Measurements from ENCODE around the gene SPECC1. TPM values are rescaled to one million over a fixed set of nuclear protein-coding genes. Genes with fewer than 3 reads are reported as not detected.

The SPECC1 gene
- total and polyA plus RNA-seq, 2 donors (not counting 1 experiment from before 2014, with no cell fraction given): 13.4 to 30.9 TPM

GRCh38 chr17:20180661-20181060, 171.5 kb downstream of the SPECC1 start:
- H3K79me2 ChIP-seq (ENCODE audit: control insufficient read depth, insufficient read depth, low read length): no peaks in the 10 kb centered on the region
- no peak overlapping the region for H3K4me3 ChIP-seq (replicated peaks in 1 of 4; ENCODE audit: control extremely low read depth in 1 of 4, insufficient read depth in 1 of 4, low read depth in 3 of 4, low read length in 4 of 4)

GRCh38 chr17:20184181-20184580, 175.0 kb downstream of the SPECC1 start:
- H3K27ac ChIP-seq (ENCODE audit: insufficient read depth, low read length): no peak overlapping the region
- H2AFZ ChIP-seq (ENCODE audit: low read length): no peak overlapping the region
- H3K9me3 ChIP-seq (ENCODE audit: control insufficient read depth, insufficient read depth, low read depth, low read length): no peaks in the 10 kb centered on the region
- peaks cover 1% of the 10 kb centered on the region for H4K20me1 ChIP-seq (ENCODE audit: control insufficient read depth, extremely low read depth, insufficient read depth, low read length)
- DNase-seq (ENCODE audit: low read depth in 2 of 2): peak in 1 of 2 donors; percentile 69
- H3K36me3 ChIP-seq (ENCODE audit: control insufficient read depth, insufficient read depth, low read length): no peaks in the 10 kb centered on the region
- no peak for TF ChIP-seq CTCF (conservative IDR thresholded peaks at IDR 0.05 in 1 of 2, IDR thresholded peaks at IDR 0.05 in 1 of 2; ENCODE audit: low read depth in 1 of 2, low read length in 2 of 2)
- no peak for TF ChIP-seq EZH2 (IDR thresholded peaks at IDR 0.05; ENCODE audit: low read length, missing control alignments)
- H3K4me1 ChIP-seq (ENCODE audit: control insufficient read depth, extremely low read depth, insufficient read depth, low read length): peaks cover 8% of the 10 kb centered on the region
- no peak overlapping the region for H3K4me2 ChIP-seq (ENCODE audit: extremely low read depth, insufficient read depth, low read length)
- no peak overlapping the region for H3K4me3 ChIP-seq (replicated peaks in 1 of 4; ENCODE audit: control extremely low read depth in 1 of 4, insufficient read depth in 1 of 4, low read depth in 3 of 4, low read length in 4 of 4)
- no peak overlapping the region for H3K9ac ChIP-seq (ENCODE audit: insufficient read depth, low read length)
- no peaks in the 10 kb centered on the region for H3K79me2 ChIP-seq (ENCODE audit: control insufficient read depth, insufficient read depth, low read length)
- H3K27me3 ChIP-seq (ENCODE audit: control insufficient read depth, insufficient read depth, low read length): no peaks in the 10 kb centered on the region

More at GRCh38 chr17:20180661-20181060, 171.5 kb downstream of the SPECC1 start:
- Histone ChIP-seq H3K4me1 (ENCODE audit: control insufficient read depth, extremely low read depth, insufficient read depth, low read length) (no peaks in the 10 kb centered on the region), H3K27ac (ENCODE audit: insufficient read depth, low read length) (no peak overlapping the region), H3K36me3 (ENCODE audit: control insufficient read depth, insufficient read depth, low read length) (no peaks in the 10 kb centered on the region), H3K27me3 (ENCODE audit: control insufficient read depth, insufficient read depth, low read length) (no peaks in the 10 kb centered on the region), H3K9me3 (ENCODE audit: control insufficient read depth, insufficient read depth, low read depth, low read length) (no peaks in the 10 kb centered on the region), H3K4me2 (ENCODE audit: extremely low read depth, insufficient read depth, low read length) (no peak overlapping the region), H4K20me1 (ENCODE audit: control insufficient read depth, extremely low read depth, insufficient read depth, low read length) (peaks cover 1% of the 10 kb centered on the region), H3K9ac (ENCODE audit: insufficient read depth, low read length) (no peak overlapping the region), H2AFZ (ENCODE audit: low read length) (no peak overlapping the region)
- DNase-seq (ENCODE audit: low read depth in 2 of 2): no peak
- TF ChIP-seq EZH2 (IDR thresholded peaks at IDR 0.05; ENCODE audit: low read length, missing control alignments) (no peak), CTCF (conservative IDR thresholded peaks at IDR 0.05 in 1 of 2, IDR thresholded peaks at IDR 0.05 in 1 of 2; ENCODE audit: low read depth in 1 of 2, low read length in 2 of 2) (no peak)

- peaks cover 13% of the 10 kb centered on the region for H3K4me1 ChIP-seq (ENCODE audit: control insufficient read depth, extremely low read depth, insufficient read depth, low read length)
- no peaks in the 10 kb centered on the region for H3K79me2 ChIP-seq (ENCODE audit: control insufficient read depth, insufficient read depth, low read length)
- DNase-seq (ENCODE audit: low read depth in 2 of 2): peak in 1 of 2 donors; percentile 34
- no peaks in the 10 kb centered on the region for H3K9me3 ChIP-seq (ENCODE audit: control insufficient read depth, insufficient read depth, low read depth, low read length)
- TF ChIP-seq CTCF (conservative IDR thresholded peaks at IDR 0.05 in 1 of 2, IDR thresholded peaks at IDR 0.05 in 1 of 2; ENCODE audit: low read depth in 1 of 2, low read length in 2 of 2) (no peak), EZH2 (IDR thresholded peaks at IDR 0.05; ENCODE audit: low read length, missing control alignments) (no peak)
- no peaks in the 10 kb centered on the region for H3K36me3 ChIP-seq (ENCODE audit: control insufficient read depth, insufficient read depth, low read length)
- H3K4me3 ChIP-seq (replicated peaks in 1 of 4; ENCODE audit: control extremely low read depth in 1 of 4, insufficient read depth in 1 of 4, low read depth in 3 of 4, low read length in 4 of 4): no peak overlapping the region
- no peak overlapping the region for H3K27ac ChIP-seq (ENCODE audit: insufficient read depth, low read length)
- H3K27me3 ChIP-seq (ENCODE audit: control insufficient read depth, insufficient read depth, low read length): no peaks in the 10 kb centered on the region
- H3K9ac ChIP-seq (ENCODE audit: insufficient read depth, low read length): no peak overlapping the region
- H3K4me2 ChIP-seq (ENCODE audit: extremely low read depth, insufficient read depth, low read length): no peak overlapping the region
- no peak overlapping the region for H2AFZ ChIP-seq (ENCODE audit: low read length)
- no peaks in the 10 kb centered on the region for H4K20me1 ChIP-seq (ENCODE audit: control insufficient read depth, extremely low read depth, insufficient read depth, low read length)
Measured at GRCh38 chr17:20184977-20185619, 175.9 kb downstream of the SPECC1 start.

Measured in fibroblast of lung (primary cell).